Left lung (tissue), 10 donors: ENCODE results near the gene WWOX. TPM values are rescaled to one million over a fixed set of nuclear protein-coding genes. Genes with fewer than 3 reads are reported as not detected.

Experiments
- ATAC-seq: fragments of 200-7000 bp; cut with Tn5 transposase; one replicate; pipeline ENCODE4 v1.9.1; 2020; ENCODE audit warnings: moderate library complexity
- DNase-seq, 4 donors: peaks; one replicate each; pipeline ENCODE4 v3.0.0-alpha.2; 2013 to 2020
- H3K27ac ChIP-seq, 2 donors: fragments of 200-600 bp; sonication (generic) in 1 of 2; one replicate each; pipeline versions ENCODE4 v1.5.0 to v1.8.0; 2020 to 2021
- H3K27me3 ChIP-seq, 2 donors: fragments of 200-600 bp; sonication (generic) in 1 of 2; one replicate each; pipeline versions ENCODE4 v1.5.0 to v1.8.0; 2020 to 2021
- H3K36me3 ChIP-seq, 2 donors: fragments of 200-600 bp; sonication (generic) in 1 of 2; one replicate each; pipeline versions ENCODE4 v1.5.0 to v1.8.0; 2020 to 2021
- H3K4me1 ChIP-seq, 2 donors: fragments of 200-600 bp; one replicate each; pipeline ENCODE4 v1.8.0; 2021
- H3K4me3 ChIP-seq, 2 donors: fragments of 200-600 bp; sonication (generic) in 1 of 2; one replicate each; pipeline versions ENCODE4 v1.5.0 to v1.8.0; 2020 to 2021; ENCODE audit warnings: mild to moderate bottlenecking in 1 of 2
- H3K9me3 ChIP-seq, 2 donors: fragments of 200-600 bp; sonication (generic) in 1 of 2; one replicate each; pipeline versions ENCODE4 v1.5.0 to v1.8.0; 2020 to 2021
- intact Hi-C, 2 donors: fragments of 100-400 bp; cut with DNase I; formaldehyde crosslinking; loops; one replicate each; pipeline versions ENCODE4 v1.11.2 to v1.14.2; 2022
- polyA plus RNA-seq, 6 donors: library from polyadenylated mRNA; unstranded; fragments of 120-200 nt; gene quantifications; one replicate each; pipeline ENCODE4 v1.2.1, GENCODE V29; 2013; ENCODE audit not compliant: insufficient read length in 6 of 6
- total RNA-seq, 2 donors: library from RNA; stranded (reverse); fragmentation: NEBNext Ultra II Directional; extraction: Animal tissue kit (Norgen Biotek cat#: 25700); gene quantifications; one replicate each; pipeline ENCODE4 v1.2.1, GENCODE V29; 2021
- TF ChIP-seq, protein P1 (sequence below), 2 donors: fragments of 200-600 bp; sonication (generic) in 1 of 2; IDR thresholded peaks; one replicate each; pipeline versions ENCODE4 v1.5.0 to v1.8.0; 2021; ENCODE audit warnings: antibody characterized with exemption in 2 of 2
- donor health status: DM: no; HTN: yes; CAD: no.
- donor health status: DM: no; HTN: no; CAD: no.

Gene WWOX
- total and polyA plus RNA-seq, 8 donors: 17.2 to 40.3 (median 30.8) TPM

- no peak overlapping the region for H3K27ac ChIP-seq
- TF ChIP-seq, protein P1, sequence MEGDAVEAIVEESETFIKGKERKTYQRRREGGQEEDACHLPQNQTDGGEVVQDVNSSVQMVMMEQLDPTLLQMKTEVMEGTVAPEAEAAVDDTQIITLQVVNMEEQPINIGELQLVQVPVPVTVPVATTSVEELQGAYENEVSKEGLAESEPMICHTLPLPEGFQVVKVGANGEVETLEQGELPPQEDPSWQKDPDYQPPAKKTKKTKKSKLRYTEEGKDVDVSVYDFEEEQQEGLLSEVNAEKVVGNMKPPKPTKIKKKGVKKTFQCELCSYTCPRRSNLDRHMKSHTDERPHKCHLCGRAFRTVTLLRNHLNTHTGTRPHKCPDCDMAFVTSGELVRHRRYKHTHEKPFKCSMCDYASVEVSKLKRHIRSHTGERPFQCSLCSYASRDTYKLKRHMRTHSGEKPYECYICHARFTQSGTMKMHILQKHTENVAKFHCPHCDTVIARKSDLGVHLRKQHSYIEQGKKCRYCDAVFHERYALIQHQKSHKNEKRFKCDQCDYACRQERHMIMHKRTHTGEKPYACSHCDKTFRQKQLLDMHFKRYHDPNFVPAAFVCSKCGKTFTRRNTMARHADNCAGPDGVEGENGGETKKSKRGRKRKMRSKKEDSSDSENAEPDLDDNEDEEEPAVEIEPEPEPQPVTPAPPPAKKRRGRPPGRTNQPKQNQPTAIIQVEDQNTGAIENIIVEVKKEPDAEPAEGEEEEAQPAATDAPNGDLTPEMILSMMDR (IDR thresholded peaks at IDR 0.05): no peak
- no peak for DNase-seq
Observed at GRCh38 chr16:78675951-78676792, 576.7 kb downstream of the WWOX start.

GRCh38 chr16:78677181-78677731, 577.8 kb downstream of the WWOX start:
- no peaks in the 10 kb centered on the region for H3K27me3 ChIP-seq
- H3K27ac ChIP-seq: no peak overlapping the region
- DNase-seq: peak in 1 of 4 donors; percentile 24

More at GRCh38 chr16:78675951-78676792, 576.7 kb downstream of the WWOX start:
- no peak overlapping the region for H3K4me3 ChIP-seq
- no peaks in the 10 kb centered on the region for H3K27me3 ChIP-seq
- H3K4me1 ChIP-seq: no peaks in the 10 kb centered on the region
- no peaks in the 10 kb centered on the region for H3K36me3 ChIP-seq
- H3K9me3 ChIP-seq: no peaks in the 10 kb centered on the region
- intact Hi-C loops: no loop called here
- ATAC-seq: no peak

GRCh38 chr16:78679546-78679945, 580.1 kb downstream of the WWOX start:
- Histone ChIP-seq H3K36me3 (no peaks in the 10 kb centered on the region), H3K4me3 (no peak overlapping the region), H3K27ac (no peak overlapping the region), H3K4me1 (no peaks in the 10 kb centered on the region), H3K9me3 (no peaks in the 10 kb centered on the region), H3K27me3 (no peaks in the 10 kb centered on the region)
- TF ChIP-seq, protein P1 (IDR thresholded peaks at IDR 0.05): no peak
- no peak for DNase-seq
- intact Hi-C loops: no loop called here
- no peak for ATAC-seq

More at GRCh38 chr16:78677181-78677731, 577.8 kb downstream of the WWOX start:
- intact Hi-C loops: no loop called here
- no peaks in the 10 kb centered on the region for H3K36me3 ChIP-seq
- H3K4me3 ChIP-seq: no peak overlapping the region
- no peaks in the 10 kb centered on the region for H3K9me3 ChIP-seq
- TF ChIP-seq, protein P1 (IDR thresholded peaks at IDR 0.05): no peak
- no peak for ATAC-seq
- H3K4me1 ChIP-seq: no peaks in the 10 kb centered on the region

DNA sequence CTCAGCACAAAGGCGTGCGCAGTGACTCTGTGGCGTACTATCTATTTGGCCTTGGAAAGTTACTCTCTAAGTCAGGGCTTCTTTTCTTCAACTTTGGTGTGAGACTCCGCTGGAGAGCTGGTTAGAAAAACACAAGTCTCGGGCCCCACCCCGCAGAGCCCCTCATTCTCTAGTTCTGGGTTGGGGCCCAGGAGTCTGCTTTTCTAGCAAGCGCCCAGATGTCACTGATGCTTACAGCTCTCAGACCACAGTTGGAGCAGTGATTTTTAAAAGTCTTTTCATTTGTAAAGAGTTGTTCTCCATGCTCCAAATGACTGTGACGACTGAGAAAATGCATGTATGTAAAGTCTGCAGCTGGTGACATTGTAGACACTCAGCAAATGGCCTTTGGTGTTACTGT, 582.3 kb downstream of the WWOX start:
- no peak overlapping the region for H3K4me3 ChIP-seq
- TF ChIP-seq, protein P1 (IDR thresholded peaks at IDR 0.05): no peak
- intact Hi-C loops: no loop called here
- H3K4me1 ChIP-seq: no peaks in the 10 kb centered on the region
- H3K27me3 ChIP-seq: no peaks in the 10 kb centered on the region
- no peak overlapping the region for H3K27ac ChIP-seq
- no peaks in the 10 kb centered on the region for H3K36me3 ChIP-seq
- H3K9me3 ChIP-seq: no peaks in the 10 kb centered on the region
- ATAC-seq (no peak), DNase-seq (no peak)

DNA sequence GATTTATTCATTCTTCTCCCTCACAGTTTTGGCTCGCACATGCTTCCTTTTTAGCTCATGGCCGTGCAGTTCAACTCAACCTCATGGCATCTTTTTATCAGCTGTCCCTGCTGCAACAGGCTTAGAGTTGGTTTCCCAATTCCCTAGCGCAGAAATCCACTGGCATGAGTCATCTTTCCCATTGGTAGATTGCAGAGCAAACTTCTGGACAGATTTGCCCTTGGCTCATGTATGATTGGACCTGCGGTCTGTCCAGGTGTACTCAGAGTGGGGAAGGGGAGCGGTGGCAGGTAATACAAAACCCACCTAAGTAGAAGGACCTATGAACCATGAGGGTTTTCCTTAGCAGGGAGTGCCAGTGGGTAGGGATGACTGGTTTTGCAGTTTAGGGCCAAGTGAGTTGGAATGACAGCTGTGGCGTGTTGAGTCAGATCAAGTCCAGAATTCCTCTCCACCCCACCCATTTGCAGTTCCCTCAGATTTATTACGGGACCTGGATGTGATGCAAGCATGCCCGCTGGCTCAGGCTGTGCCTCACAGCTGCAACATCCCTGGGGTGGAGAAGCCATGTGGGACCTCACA, 584.7 kb downstream of the WWOX start:
- no peaks in the 10 kb centered on the region for H3K9me3 ChIP-seq
- H3K36me3 ChIP-seq: no peaks in the 10 kb centered on the region
- TF ChIP-seq, protein P1 (IDR thresholded peaks at IDR 0.05): no peak
- intact Hi-C loops: no loop called here
- ATAC-seq (peak; percentile 63), DNase-seq (peak in 1 of 4 donors; percentile 17)
- peak overlapping the region; percentile 7 to 13 for H3K27ac ChIP-seq
- H3K27me3 ChIP-seq: no peaks in the 10 kb centered on the region
- no peaks in the 10 kb centered on the region for H3K4me1 ChIP-seq
- no peak overlapping the region for H3K4me3 ChIP-seq
